A673 (cell line): ENCODE results near the gene NLRX1.

Source experiments
- EZH2 ChIP-seq: fragments of 200-600 bp; sonication (generic); IDR thresholded peaks from 2 replicates; pipeline ENCODE4 v1.6.1; 2017; ENCODE audit warnings: borderline replicate concordance, low read depth, mild to moderate bottlenecking, mixed read lengths, antibody characterized with exemption, low read length; ENCODE audit not compliant: poor library complexity, severe bottlenecking
- TF ChIP-seq, protein P1 (sequence below): fragments of 300-800, 200-600 bp; sonication (generic); conservative IDR thresholded peaks from 2 replicates; pipeline ENCODE4 v1.5.1; 2017; ENCODE audit warnings: low read depth, mild to moderate bottlenecking, antibody characterized with exemption, low read length, moderate library complexity, mixed read lengths

DNA sequence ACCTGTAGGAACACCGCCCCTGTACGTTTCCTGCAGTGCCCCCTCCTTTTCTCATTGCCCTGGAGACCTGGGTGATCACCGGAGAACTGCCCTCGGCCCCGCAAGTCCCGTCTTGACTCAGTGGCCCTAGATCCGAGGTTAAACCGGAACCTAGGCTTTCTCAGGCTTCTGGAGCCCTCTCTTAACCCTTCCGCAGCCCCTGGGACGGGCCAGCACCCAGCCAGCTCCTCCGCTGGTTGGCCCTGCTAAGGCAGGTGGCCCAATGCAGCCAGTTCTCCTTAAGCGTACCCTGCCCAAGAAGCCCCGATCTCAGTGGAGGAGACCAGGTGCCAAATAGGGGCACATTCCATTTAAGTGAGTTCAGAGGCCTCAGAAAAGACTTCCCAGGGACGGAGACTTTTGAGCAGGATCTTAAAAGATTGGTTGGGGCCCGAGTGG, 776 bp downstream of the NLRX1 start:
- TF ChIP-seq, protein P1, sequence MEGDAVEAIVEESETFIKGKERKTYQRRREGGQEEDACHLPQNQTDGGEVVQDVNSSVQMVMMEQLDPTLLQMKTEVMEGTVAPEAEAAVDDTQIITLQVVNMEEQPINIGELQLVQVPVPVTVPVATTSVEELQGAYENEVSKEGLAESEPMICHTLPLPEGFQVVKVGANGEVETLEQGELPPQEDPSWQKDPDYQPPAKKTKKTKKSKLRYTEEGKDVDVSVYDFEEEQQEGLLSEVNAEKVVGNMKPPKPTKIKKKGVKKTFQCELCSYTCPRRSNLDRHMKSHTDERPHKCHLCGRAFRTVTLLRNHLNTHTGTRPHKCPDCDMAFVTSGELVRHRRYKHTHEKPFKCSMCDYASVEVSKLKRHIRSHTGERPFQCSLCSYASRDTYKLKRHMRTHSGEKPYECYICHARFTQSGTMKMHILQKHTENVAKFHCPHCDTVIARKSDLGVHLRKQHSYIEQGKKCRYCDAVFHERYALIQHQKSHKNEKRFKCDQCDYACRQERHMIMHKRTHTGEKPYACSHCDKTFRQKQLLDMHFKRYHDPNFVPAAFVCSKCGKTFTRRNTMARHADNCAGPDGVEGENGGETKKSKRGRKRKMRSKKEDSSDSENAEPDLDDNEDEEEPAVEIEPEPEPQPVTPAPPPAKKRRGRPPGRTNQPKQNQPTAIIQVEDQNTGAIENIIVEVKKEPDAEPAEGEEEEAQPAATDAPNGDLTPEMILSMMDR, result no peak
- no peak for TF ChIP-seq EZH2
